Pancreas (tissue), 10 donors: ENCODE results near the gene MUSK. TPM values are rescaled to one million over a fixed set of nuclear protein-coding genes. Genes with fewer than 3 reads are reported as not detected.

Experiments
- ATAC-seq, 4 donors: fragments of 200-7000 bp; cut with Tn5 transposase; one replicate each; pipeline versions ENCODE4 v1.8.0 to v1.9.1; 2020; ENCODE audit warnings: mild to moderate bottlenecking in 4 of 4, moderate library complexity in 4 of 4
- DNase-seq, 6 donors: peaks; one replicate each; pipeline ENCODE4 v3.0.0-alpha.2; 2020
- FAIRE-seq: peaks from 2 replicates; lab custom pipeline; 2012; peaks lifted over from hg19 to GRCh38; lab: Jason Lieb, UNC
- H3K27ac ChIP-seq, 4 donors: fragments of 200-600 bp; sonication (generic); 1 replicate in 3 of 4; 2 replicates in 1 of 4; pipeline versions ENCODE4 v1.5.0 to v1.8.0; 2020
- H3K27me3 ChIP-seq, 4 donors: fragments of 200-600 bp; one replicate each; pipeline ENCODE4 v1.8.0; 2021
- H3K36me3 ChIP-seq, 3 donors: fragments of 200-600 bp; sonication (generic) in 1 of 3; one replicate each; pipeline versions ENCODE4 v1.5.0 to v1.8.0; 2020 to 2021
- H3K4me1 ChIP-seq, 3 donors: fragments of 200-600 bp; one replicate each; pipeline ENCODE4 v1.8.0; 2021
- H3K4me3 ChIP-seq, 4 donors: fragments of 200-600 bp; sonication (generic) in 2 of 4; one replicate each; pipeline versions ENCODE4 v1.5.0 to v1.8.0; 2020 to 2021
- H3K9me3 ChIP-seq, 4 donors: fragments of 200-600 bp; one replicate each; pipeline ENCODE4 v1.8.0; 2021
- CTCF ChIP-seq, 4 donors: fragments of 200-600 bp; sonication (generic) in 3 of 4; IDR thresholded peaks; one replicate each; pipeline versions ENCODE4 v1.5.0 to v1.8.0; 2021; ENCODE audit warnings: antibody characterized with exemption in 4 of 4
- WGBS, 2 donors: extraction: QIAGEN DNeasy Blood & Tissue Kit; methylation state at CpG; one replicate each; pipeline ENCODE4 v1.1.7; 2013; 5-methylcytosine and 5-hydroxymethylcytosine counted together
- intact Hi-C, 3 donors: fragments of 100-400 bp; cut with DNase I; formaldehyde crosslinking; loops; one replicate each; pipeline versions ENCODE4 v1.11.1 to v1.14.2; 2022
- polyA plus RNA-seq, 2 donors: library from polyadenylated mRNA; stranded (reverse); fragments of 200-250 nt; gene quantifications; one replicate each; pipeline ENCODE4 v1.2.3, GENCODE V29; 2013
- total RNA-seq, 6 donors: library from RNA; stranded (reverse); fragmentation: NEBNext Ultra II Directional in 4 of 6; extraction: Animal tissue kit (Norgen Biotek cat#: 25700) in 4 of 6; gene quantifications; one replicate each; pipeline versions ENCODE4 v1.2.1 to v1.2.4, GENCODE V29; 2021 to 2023
- donor health status: healthy with polysubstance abuse.
- donor health status: DM: no; HTN: no; CAD: no; lungs with moderate emphysema.
- donor health status: DM: no; HTN: no; CAD: no.
- donor health status: control.
- donor health status: control.
- donor health status: Bipolar disorder and iron deficiency.
- donor health status: DM: yes; HTN: yes; CAD: no.
- donor health status: DM: no; HTN: no; CAD: no.
- donor health status: DM: no; HTN: no; CAD: no.
- donor health status: DM: yes; HTN: yes; CAD: no.

MUSK gene
- total and polyA plus RNA-seq, 8 donors = 0.06 to 0.39 (median 0.16) TPM; not detected in 4

- intact Hi-C loops = no loop called here
- TF ChIP-seq CTCF (IDR thresholded peaks at IDR 0.05) = no peak
- Histone ChIP-seq H3K4me1 (no peaks in the 10 kb centered on the region), H3K36me3 (no peaks in the 10 kb centered on the region), H3K4me3 (no peak overlapping the region), H3K27ac (no peak overlapping the region), H3K27me3 (no peaks in the 10 kb centered on the region), H3K9me3 (no peaks in the 10 kb centered on the region)
- ATAC-seq (no peak), FAIRE-seq (no peak), DNase-seq (no peak)
Observed at GRCh38 chr9:110788871-110789270, 120.3 kb downstream of the MUSK start.

- intact Hi-C loops = no loop called here
- no peak for TF ChIP-seq CTCF (IDR thresholded peaks at IDR 0.05)
- Histone ChIP-seq H3K9me3 (no peaks in the 10 kb centered on the region), H3K27me3 (no peaks in the 10 kb centered on the region), H3K27ac (no peak overlapping the region), H3K4me1 (no peaks in the 10 kb centered on the region), H3K4me3 (no peak overlapping the region), H3K36me3 (no peaks in the 10 kb centered on the region)
- FAIRE-seq (no peak), DNase-seq (no peak), ATAC-seq (no peak)
- WGBS, 2 donors = 40 to 46% methylated on average over 2 of the region's 2 CpGs
Observed at GRCh38 chr9:110797611-110798010, 129.0 kb downstream of the MUSK start.

GRCh38 chr9:110799396-110799795 is 130.8 kb downstream of the MUSK start:
- intact Hi-C loops = no loop called here
- Histone ChIP-seq H3K9me3 (no peaks in the 10 kb centered on the region), H3K4me3 (no peak overlapping the region), H3K4me1 (no peaks in the 10 kb centered on the region), H3K36me3 (no peaks in the 10 kb centered on the region), H3K27me3 (no peaks in the 10 kb centered on the region), H3K27ac (no peak overlapping the region)
- no peak for ATAC-seq
- 18 to 22% methylated on average over 2 of the region's 2 CpGs for WGBS, 2 donors
- DNase-seq = no peak
- no peak for FAIRE-seq
- TF ChIP-seq CTCF (IDR thresholded peaks at IDR 0.05) = no peak

DNA sequence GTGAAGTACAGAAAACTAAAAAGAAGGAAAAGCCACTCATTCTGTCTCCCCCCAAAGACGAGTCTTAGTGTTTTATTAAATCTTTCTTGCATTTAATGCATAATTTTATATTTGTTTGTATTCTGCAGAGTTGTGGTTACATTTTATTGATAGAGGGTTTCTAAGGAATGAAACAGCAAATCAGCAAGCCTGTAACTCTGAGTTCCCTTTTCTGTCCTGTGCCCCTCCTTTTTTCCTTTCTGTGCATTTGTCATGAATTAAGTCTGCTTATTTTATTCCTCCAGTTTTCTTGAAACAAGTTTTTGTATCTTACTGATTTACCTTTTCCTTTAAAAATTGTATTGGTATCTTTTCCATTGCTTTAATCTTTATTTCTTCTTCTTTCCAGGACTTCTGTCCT is 132.8 kb downstream of the MUSK start:
- intact Hi-C loops = no loop called here
- Histone ChIP-seq H3K27me3 (no peaks in the 10 kb centered on the region), H3K4me3 (no peak overlapping the region), H3K36me3 (no peaks in the 10 kb centered on the region), H3K4me1 (no peaks in the 10 kb centered on the region), H3K9me3 (no peaks in the 10 kb centered on the region), H3K27ac (no peak overlapping the region)
- 59 to 83% methylated on average over 1 of the region's 1 CpG for WGBS, 2 donors
- TF ChIP-seq CTCF (IDR thresholded peaks at IDR 0.05) = no peak
- ATAC-seq (no peak), FAIRE-seq (no peak), DNase-seq (no peak)

- ATAC-seq = peak in 1 of 4 donors; percentile 45
Observed at GRCh38 chr9:110802416-110803035, 133.9 kb downstream of the MUSK start.

More at GRCh38 chr9:110802416-110803035, 133.9 kb downstream of the MUSK start:
- 74 to 85% methylated on average over 6 of the region's 6 CpGs for WGBS, 2 donors
- Histone ChIP-seq H3K9me3 (no peaks in the 10 kb centered on the region), H3K4me1 (no peaks in the 10 kb centered on the region), H3K27ac (no peak overlapping the region), H3K4me3 (no peak overlapping the region), H3K36me3 (no peaks in the 10 kb centered on the region), H3K27me3 (no peaks in the 10 kb centered on the region)
- no peak for FAIRE-seq
- TF ChIP-seq CTCF (IDR thresholded peaks at IDR 0.05) = no peak
- intact Hi-C loops = no loop called here
- DNase-seq = no peak
